ENCODE results near the gene ARL6IP1.
A peak's percentile ranks its signal among the peaks of the same experiment; 100 is the strongest.

Gene ARL6IP1

DNA sequence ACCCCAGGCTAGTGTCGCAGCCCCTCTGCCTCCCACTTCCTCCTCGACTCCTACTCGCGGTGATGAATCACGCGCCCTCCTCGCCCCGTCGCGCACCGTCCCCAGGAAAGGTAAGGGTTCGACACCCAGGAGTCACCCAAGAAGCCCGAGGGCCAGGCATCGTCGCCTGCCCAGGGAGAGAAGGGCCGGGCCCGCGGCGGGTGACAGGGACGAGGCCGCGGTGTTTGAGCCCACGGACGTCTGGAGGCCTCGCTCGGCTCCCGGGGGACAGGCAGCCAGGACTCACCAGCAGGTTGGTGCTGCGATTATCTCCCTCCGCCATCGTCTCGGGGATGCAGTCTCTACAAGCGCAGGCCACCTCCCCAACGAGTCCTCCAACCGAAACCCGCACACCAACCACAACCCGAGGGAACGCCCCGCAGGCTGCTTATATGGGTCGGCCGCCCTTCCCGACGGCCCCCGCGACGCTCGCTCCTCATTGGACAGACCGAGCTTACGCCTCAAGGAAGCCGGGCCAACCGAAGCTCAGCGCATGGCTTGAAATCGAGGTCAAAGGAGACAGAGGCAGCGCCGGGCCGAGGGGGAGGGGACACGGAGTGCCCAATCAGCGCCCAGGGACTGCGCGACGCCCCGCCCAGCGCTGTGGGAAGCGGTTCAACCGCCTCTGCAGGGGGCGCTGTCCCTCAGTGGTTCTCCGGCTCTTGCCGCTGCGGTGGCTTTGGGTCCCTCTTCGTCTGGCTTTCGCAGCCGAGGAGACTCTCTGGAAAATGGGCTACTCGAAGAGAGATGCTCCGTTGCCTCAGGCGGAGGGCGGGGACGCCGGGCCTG, at the start of gene ARL6IP1:
Gene ARL6IP1 (minus strand): TSS at position 405 of the 828 bp plus-strand sequence. CDS start 83 bp downstream, at position 322.
- peak; percentile 100 for DNase-seq

DNA sequence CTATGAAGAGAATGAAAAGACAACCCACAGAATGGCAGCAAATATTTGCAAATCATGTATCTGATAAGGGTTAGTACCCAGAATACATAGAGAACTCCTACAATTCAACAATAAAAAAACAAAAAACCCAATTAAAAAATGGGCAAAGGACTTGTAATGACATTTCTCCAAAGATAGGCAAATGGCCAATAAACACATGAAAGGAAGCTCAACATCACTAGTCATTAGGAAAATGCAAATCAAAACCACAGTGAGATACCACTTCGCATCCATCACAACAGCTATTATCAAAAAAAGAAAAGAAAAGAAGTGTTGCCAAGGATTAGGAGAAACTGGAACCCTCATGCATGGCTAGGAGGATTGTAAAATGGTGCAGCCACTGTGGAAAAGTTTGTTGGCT, 45.1 kb upstream of the ARL6IP1 start:
- no peak for DNase-seq

DNA sequence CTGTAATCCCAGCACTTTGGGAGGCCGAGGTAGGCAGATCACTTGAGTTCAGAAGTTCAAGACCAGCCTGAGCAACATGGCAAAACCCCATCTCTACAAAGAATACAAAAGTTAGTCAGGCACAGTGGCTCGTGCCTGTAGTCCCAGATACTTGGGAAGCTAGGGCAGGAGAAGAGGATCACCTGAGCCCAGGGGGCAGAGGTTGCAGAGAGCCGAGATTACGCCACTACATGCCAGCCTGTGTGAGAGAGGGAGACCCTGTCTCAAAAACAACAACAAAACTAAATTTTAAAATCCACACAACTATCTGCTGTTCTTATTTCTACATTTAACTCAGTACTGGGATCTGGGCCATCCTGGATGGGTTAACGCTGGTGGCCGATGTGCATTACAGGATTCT, 41.2 kb upstream of the ARL6IP1 start:
- no peak for DNase-seq

DNA sequence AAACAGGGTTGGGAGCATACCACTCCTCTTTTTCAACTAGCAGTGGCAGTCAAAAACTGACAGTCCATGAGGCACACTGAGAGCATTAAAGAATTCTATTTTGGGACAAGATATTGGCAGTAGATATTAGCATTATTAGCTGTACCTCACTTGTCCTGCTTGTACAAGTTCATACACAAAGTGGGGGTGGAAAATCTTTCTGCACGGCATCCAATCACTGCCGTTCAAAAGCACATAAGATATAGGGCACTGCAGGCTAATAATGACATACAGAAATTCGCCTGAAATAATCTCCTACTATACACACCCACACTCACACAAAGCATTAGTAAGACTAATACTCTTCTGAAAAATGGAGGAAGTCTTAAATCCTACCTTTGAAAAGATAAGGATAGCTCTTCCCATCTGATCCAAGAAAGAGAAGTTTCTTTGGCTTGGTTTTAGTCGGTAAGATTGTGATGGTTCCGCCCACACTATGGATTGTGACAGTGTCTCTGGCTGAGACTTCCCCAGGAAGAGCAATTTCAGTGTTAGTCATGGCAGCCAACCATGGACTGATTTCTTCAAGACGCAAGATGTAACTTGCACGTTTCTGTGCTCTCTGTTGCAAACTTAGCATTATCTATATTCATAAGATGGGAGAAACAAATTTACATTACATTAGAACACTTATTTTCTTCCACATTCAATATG, 40.6 kb upstream of the ARL6IP1 start:
- DNase-seq = no peak

- no peak for DNase-seq
Measured at GRCh38 chr16:18839555-18839954, 38.2 kb upstream of the ARL6IP1 start.

DNA sequence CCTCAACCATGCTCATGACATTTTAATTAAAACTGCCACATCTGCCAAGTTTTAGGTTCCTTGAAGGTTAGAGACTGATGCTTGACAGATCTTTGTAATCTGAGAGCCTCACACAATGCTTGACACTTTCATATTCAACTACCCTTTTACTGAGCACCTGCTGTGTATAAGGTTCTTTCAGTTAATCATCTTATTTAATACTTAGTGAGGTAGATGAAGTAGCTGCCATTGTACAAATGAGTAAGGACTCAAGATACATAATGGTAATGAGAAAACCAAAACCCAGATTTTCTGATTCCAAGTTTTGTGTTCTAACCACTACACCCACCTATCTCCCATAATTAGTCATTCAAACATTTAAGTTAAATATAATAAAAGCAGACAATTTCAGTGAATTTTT, 35.4 kb upstream of the ARL6IP1 start:
- no peak for DNase-seq

DNA sequence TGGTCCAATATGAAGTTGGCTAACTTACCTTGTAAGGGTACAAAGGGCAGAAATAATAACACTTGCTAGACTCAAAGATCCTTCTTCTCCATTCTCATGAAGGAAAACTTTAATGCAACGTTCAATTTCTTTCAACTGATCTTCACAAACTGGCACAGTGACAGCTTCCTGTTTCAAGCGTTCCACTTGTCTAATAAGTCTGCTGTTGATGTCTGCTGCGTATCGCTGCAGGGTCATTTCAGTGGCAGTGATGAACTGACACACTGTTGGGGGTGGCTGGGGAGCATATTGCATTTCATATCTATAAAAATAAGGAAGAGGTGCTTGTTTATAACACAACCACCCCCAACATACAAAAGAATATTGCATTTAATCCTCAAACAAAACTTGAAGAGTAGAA, 33.5 kb upstream of the ARL6IP1 start:
- no peak for DNase-seq

- no peak for DNase-seq
Measured at GRCh38 chr16:18833707-18834505, 32.6 kb upstream of the ARL6IP1 start.

DNA sequence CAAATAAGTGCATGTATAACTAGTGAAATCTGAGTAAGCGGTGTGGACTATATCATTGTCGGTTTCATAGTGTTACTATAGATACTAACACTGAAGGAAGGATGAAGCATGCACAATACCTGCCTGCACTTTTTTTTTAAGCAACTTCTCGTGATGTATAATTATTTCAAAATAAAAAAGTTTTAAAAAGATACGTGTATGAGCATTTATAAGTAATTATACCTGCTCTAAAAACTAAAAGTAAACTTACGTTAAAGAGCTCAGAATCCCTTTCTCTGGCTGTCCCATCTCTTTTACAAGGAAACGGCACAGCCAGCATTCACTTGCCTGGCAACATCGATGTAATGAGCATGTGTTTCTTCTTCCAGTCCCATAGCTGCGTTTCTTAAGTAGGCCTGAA, 31.3 kb upstream of the ARL6IP1 start:
- no peak for DNase-seq

- DNase-seq = no peak
Measured at GRCh38 chr16:18832006-18832405, 30.7 kb upstream of the ARL6IP1 start.

GRCh38 chr16:18829251-18829650, 27.9 kb upstream of the ARL6IP1 start:
- no peak for DNase-seq

- DNase-seq = no peak
Measured at GRCh38 chr16:18827890-18828289, 26.5 kb upstream of the ARL6IP1 start.

GRCh38 chr16:18816286-18816685, 14.9 kb upstream of the ARL6IP1 start:
- no peak for DNase-seq

DNA sequence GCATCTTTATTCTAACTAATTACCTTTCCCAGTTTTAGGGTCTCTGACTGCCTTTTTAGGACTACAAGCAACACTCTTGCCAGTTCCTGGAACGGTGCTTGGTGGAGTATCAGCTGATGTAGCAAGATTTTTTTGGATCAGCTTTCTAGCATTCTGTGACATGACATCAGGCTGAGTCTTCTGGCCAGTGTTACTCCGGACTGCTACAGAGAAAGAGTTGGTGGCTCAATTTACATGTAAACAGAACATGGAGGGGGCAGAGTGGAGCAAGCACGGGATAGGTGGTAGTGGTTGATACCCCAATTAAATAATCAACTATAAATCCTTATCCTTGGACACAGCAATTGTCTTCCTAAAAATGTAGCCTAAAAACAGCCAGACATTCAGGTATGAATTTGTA, 10.6 kb upstream of the ARL6IP1 start:
- DNase-seq = no peak

DNA sequence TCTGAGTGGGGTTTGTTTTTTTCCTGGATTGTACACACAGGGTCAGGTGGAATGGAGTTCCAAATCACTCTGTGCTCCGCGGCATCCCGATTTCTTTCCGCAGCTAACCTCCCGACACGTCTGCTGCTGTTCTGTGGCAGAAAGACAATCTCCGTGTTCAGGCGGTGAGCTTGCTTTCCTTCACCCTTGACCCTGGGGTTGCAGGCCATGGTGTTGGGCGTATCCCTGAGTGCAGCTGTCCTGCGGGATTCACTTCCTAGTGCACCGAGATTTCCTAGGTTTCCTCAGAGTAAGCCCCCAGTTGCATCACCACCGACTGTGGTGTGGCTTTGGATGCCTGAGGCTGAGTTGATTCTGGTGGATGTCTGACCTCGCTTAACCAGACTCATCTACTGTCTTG, 7.8 kb upstream of the ARL6IP1 start:
- DNase-seq = no peak

GRCh38 chr16:18805257-18805773, 4.0 kb upstream of the ARL6IP1 start:
- DNase-seq = no peak

GRCh38 chr16:18804540-18804939, 3.2 kb upstream of the ARL6IP1 start:
- no peak for DNase-seq

DNA sequence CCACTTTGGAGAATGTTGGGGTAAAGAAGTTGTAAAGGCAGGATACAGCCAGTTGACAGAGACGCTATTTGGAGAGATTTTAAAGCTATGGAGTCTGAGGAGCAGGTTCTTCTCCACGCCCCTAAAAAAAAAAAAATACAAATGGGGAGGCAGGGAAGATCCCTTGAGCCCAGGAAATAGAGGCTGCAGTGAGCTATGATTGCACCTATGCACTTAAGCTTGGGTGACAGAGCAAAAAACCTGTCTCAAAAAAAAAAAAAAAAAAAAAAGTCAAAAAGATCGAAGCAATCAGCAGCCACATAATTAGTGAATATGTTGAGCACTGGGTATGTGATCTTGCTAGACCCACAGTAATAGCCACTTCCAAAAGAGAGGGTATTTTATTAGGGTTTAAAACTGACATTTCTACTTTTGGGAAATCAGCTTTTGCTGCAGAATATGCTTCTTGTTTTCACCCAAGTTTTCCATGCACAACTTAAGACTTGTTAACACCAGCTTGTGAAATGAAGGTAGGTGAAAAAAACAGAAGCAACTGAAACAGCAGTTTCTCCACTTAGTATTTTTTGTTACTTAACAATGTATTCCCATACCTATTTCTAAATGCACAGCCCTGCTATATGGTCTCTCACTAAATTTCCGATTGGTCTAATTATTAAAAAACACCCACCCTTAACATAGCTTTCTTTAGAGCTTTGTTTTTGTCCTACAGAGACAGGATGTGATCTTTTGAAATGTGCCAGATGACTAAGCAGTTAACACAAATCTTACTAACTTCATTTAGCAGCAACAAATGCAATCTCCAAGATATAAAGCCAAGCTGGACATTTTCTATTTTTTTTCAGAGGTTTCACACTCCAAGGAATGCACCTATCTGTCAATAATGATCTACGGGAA, 2.5 kb upstream of the ARL6IP1 start:
- no peak for DNase-seq

DNA sequence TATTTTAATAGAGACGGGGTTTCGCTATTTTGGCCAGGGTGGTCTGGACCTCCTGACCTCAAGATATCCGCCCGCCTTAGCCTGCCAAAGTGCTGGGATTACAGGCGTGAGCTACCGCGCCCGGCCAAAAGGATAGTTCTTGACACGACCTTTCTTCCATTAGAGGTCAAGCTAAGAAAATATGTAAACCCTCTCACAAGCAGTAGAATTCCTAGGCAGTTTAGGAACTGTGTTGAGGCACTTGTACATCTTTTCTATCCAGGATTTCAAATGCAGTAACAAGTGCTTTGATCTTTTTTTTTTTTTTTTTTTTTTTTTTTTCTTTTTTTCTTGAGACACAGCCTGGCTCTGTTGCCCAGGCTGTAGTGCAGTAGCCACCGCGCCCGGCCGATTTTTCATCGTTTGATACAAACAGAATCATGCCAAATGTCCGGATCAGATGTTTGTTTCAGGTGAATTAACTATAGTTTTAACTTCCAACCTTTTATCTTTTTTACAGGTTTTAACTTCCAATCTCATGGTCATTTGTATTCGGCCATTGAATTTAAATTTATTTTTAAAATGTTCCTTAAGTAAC, 1.5 kb upstream of the ARL6IP1 start:
- no peak for DNase-seq

DNA sequence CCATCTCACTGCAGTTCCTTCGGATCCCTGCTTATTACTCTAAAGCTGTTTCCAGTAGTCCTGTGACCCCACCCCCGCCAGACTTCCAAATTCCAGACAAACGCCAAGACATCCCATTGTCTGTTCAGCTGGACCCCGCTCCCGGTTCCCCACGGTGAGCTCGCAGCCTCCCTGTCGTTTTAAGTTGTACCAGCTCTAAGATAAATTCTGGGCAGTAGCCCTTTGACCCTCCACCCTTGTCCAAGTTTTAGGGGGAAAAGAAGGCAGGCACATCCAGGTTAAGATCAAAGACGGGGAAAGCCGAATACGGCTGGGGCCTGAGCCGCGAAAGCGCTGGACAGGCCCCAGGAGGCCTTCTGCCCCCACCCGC, 589 bp downstream of the ARL6IP1 start:
- no peak for DNase-seq

DNA sequence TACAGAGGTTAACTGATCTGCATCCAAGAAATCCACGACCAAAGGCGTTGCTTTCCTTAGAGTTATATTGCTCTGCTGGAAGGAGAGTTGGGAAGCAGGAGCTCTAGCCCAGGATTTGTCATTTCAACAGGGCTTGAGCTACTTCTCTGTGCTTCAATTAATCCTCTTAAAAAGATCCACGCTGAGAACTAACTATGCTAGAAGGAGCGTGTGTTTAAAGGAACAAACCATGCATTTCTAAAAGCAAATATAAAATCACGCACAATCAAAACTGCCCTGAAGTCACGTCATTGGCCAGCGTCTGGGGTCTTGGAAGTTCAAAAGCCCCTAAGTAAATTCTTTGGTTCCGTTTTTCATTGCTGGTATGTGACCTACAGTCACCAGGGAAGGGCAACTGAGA, 1.1 kb downstream of the ARL6IP1 start:
- DNase-seq = no peak

GRCh38 chr16:18799500-18799899, 1.8 kb downstream of the ARL6IP1 start:
- no peak for DNase-seq
